AG10803 (cell line): ENCODE results near the gene RHOBTB3.
A peak's percentile ranks its signal among the peaks of the same experiment; 100 is the strongest.

ENCODE experiments used
- DNase-seq: peaks from one replicate; pipeline ENCODE4 v3.0.0; 2010; ENCODE audit warnings: low read depth
- H3K4me3 ChIP-seq: 2 replicates; pipeline ENCODE4 v1.5.1; 2011; ENCODE audit warnings: mild to moderate bottlenecking, low read length, control low read depth
- TF ChIP-seq, protein P1 (sequence below): conservative IDR thresholded peaks from 2 replicates; pipeline ENCODE4 v1.5.1; 2011; ENCODE audit warnings: mild to moderate bottlenecking, low read length, control low read depth, inconsistent platforms

Gene RHOBTB3, protein sequence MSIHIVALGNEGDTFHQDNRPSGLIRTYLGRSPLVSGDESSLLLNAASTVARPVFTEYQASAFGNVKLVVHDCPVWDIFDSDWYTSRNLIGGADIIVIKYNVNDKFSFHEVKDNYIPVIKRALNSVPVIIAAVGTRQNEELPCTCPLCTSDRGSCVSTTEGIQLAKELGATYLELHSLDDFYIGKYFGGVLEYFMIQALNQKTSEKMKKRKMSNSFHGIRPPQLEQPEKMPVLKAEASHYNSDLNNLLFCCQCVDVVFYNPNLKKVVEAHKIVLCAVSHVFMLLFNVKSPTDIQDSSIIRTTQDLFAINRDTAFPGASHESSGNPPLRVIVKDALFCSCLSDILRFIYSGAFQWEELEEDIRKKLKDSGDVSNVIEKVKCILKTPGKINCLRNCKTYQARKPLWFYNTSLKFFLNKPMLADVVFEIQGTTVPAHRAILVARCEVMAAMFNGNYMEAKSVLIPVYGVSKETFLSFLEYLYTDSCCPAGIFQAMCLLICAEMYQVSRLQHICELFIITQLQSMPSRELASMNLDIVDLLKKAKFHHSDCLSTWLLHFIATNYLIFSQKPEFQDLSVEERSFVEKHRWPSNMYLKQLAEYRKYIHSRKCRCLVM

DNA sequence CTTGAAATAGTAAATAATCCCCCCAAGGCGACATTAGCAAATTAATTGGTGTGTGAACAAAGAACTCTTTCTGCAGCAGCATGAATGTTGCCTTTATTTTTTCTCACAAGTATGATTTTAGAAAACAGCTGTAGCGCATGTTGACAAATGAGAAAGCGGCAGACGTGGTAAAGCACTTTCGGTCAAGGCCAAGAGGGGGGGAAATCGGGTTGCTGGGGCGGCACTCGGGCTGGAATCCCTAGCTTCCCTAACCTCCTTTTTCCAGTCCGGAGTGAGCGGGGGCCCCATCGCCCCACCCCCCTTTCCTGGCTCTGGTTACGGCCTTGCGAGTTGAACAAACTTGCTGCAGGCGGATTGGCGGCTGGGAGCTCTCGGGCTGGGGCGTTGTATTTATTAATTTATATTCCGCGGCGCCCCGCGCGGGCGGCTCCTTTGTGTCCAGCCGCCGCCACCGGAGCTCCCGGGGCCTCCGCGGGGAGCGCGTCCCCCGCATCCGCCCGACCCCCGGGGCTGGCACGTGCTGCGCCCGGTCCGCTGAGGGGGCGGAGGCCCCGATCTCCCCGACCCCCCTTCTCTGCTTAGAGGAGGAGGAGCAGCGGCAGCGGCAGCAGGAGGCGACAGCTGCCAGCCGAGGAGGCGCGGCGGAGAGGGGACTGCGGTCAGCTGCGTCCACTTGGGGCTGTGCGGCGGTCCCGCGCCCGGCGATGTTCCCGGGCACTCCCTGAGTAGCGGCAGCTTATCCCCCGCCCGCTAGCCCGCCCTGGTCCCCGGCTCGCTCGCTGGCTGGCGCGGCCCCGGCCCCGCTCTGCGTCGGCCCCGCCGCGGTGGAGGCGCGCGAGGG lies at the start of gene RHOBTB3:
TSS of gene RHOBTB3 (plus strand) at position 607 of the 841 bp plus-strand sequence. CDS start 347 bp downstream, outside the sequence.
- TF ChIP-seq, protein P1, sequence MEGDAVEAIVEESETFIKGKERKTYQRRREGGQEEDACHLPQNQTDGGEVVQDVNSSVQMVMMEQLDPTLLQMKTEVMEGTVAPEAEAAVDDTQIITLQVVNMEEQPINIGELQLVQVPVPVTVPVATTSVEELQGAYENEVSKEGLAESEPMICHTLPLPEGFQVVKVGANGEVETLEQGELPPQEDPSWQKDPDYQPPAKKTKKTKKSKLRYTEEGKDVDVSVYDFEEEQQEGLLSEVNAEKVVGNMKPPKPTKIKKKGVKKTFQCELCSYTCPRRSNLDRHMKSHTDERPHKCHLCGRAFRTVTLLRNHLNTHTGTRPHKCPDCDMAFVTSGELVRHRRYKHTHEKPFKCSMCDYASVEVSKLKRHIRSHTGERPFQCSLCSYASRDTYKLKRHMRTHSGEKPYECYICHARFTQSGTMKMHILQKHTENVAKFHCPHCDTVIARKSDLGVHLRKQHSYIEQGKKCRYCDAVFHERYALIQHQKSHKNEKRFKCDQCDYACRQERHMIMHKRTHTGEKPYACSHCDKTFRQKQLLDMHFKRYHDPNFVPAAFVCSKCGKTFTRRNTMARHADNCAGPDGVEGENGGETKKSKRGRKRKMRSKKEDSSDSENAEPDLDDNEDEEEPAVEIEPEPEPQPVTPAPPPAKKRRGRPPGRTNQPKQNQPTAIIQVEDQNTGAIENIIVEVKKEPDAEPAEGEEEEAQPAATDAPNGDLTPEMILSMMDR, result no peak; the same call in 1 of the 2 replicates
- peak; percentile 94 for DNase-seq
- H3K4me3 ChIP-seq, result peak within 1 kb of the TSS; percentile 85

DNA sequence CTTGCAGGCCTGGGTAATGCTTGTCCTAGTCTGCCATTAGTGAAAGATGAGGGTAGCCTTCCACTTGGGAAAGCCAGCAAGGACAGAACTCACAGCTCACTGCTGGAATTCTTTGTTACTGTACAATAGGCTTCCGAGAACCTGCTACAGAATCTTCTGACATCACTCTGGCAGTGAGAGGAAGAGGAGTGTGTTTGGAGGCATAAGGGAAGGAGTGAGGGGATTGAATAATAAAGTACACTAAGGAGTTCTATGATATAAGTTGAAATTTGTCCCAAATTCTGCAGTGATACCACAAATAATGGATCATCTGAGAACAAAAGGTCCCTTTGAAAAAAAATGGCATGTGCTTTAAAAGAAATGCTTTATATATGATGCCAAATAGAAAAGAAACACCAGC lies 48.2 kb upstream of the RHOBTB3 start, which contains the start of gene SPATA9:
TSS of gene SPATA9 (minus strand) at position 101 of the 400 bp plus-strand sequence. CDS start 137 bp downstream, outside the sequence.
- TF ChIP-seq, protein P1, result no peak
- no peak within 1 kb of the TSS for H3K4me3 ChIP-seq
- DNase-seq, result no peak

DNA sequence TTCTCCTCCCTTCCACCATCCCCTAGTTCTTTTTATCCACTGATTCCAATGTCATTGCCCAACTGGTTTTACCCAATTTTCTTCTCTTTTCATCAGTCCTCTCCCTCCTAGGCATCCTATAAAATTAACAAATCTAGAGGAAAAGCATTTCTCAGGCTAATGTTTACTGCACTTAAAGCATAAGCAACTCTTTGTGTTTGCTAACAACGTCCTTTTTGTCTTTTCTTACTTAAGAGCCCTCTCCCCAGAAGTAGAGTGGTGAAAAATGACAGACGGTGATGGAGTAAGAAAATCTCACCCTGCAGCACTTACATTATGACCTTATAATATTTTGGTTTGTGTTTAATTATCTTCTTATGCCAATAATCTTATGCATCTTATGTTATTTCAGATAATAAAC lies 46.8 kb upstream of the RHOBTB3 start:
- H3K4me3 ChIP-seq, result no peak overlapping the region
- DNase-seq, result no peak
- TF ChIP-seq, protein P1, result no peak

DNA sequence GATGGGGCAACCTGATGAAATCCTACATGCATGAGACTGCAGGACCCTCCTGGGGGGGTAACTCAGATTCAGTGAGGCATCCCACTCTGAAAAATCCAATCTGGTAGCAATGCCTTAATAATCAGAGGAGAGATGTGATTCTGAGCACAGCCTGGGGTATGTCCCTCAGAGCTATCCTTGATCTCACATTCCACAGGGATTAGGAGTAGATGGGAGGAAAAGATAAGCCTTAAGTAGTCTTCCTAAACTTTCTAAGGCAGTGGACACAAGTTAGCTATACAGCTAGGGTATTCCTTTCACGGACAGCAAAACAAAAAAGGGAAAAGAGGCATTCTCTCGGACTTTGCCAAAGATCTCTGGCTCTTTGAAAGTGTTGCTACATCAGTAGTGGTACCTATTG lies 44.5 kb upstream of the RHOBTB3 start:
- no peak for DNase-seq
- TF ChIP-seq, protein P1, result no peak
- H3K4me3 ChIP-seq, result no peak overlapping the region

DNA sequence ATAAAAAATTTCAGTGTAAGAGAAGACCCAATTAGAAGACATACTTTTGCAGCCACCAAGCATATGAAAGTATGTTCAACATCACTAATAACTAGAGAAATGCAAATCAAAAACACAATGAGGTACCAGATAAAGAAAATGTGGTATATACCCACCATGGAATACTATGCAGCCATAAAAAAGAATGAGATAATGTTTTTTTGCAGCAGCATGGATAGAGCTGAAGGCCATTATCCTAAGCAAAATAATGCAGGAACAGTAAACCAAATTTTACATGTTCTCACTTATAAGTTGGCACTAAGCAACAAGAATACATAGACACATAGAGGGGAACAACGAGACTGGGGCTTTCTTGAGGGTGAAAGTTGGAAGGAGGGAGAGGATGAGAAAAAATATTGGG lies 41.5 kb upstream of the RHOBTB3 start:
- H3K4me3 ChIP-seq, result no peak overlapping the region
- DNase-seq, result no peak
- TF ChIP-seq, protein P1, result no peak

DNA sequence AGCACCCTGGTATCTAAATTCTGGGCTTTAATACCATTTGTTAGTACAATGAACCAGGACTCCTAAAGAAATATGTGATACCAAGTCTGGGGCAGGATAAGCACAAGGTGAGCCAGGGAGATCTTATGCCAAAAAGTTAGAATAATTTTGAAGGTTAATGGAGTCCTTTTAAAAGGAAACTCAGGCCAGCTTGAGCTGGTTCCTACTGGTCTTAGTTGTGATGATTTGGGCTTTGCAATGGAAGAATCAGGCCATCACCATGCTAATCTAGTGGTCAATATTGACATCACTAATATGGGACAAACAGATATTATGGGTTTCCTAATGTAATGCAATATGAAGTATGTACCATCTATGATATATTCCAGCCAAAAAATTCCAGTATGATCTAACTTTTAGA lies 40.8 kb upstream of the RHOBTB3 start:
- DNase-seq, result no peak
- no peak overlapping the region for H3K4me3 ChIP-seq
- TF ChIP-seq, protein P1, result no peak
